Thoracic aorta (tissue), 2 donors: Measurements from ENCODE around the gene BICRA. TPM values are rescaled to one million over a fixed set of nuclear protein-coding genes. Genes with fewer than 3 reads are reported as not detected.

ENCODE experiments used
- ATAC-seq: fragments of 150-250 bp; one replicate; pipeline ENCODE4 v1.8.0; 2017; ENCODE audit warnings: low read depth; ENCODE audit not compliant: insufficient number of reproducible peaks, low FRiP score
- DNase-seq: peaks from one replicate; pipeline ENCODE4 v3.0.0-alpha.2; 2020; ENCODE audit warnings: low spot score
- H3K27ac ChIP-seq, 2 donors: fragments of 200-600 bp; sonication (generic); 1 replicate in 1 of 2; 2 replicates in 1 of 2; pipeline ENCODE4 v1.5.1; 2016; ENCODE audit warnings: mild to moderate bottlenecking in 2 of 2, moderate library complexity in 2 of 2
- H3K27me3 ChIP-seq: fragments of 200-600 bp; sonication (generic); replicated peaks from 2 replicates; pipeline ENCODE4 v1.6.0; 2016; ENCODE audit warnings: mild to moderate bottlenecking; ENCODE audit not compliant: insufficient read depth
- H3K36me3 ChIP-seq: fragments of 200-600 bp; sonication (generic); one replicate; pipeline ENCODE4 v1.5.1; 2016
- H3K4me1 ChIP-seq, 2 donors: fragments of 200-600 bp; sonication (generic); 1 replicate in 1 of 2; 2 replicates in 1 of 2; pipeline versions ENCODE4 v1.5.1 to v1.6.0; 2016; ENCODE audit warnings: low read depth in 2 of 2, mild to moderate bottlenecking in 1 of 2; ENCODE audit not compliant: control insufficient read depth in 1 of 2
- H3K4me3 ChIP-seq: fragments of 200-600 bp; sonication (generic); 2 replicates; pipeline ENCODE4 v1.5.1; 2016; ENCODE audit warnings: mild to moderate bottlenecking
- H3K9me3 ChIP-seq: fragments of 200-600 bp; sonication (generic); 2 replicates; pipeline ENCODE4 v1.5.1; 2016
- total RNA-seq, 2 donors: library from RNA; depleted of rRNA; stranded (reverse); fragments of >200 nt; gene quantifications; one replicate each; pipeline versions ENCODE4 v1.1.0 to v1.2.3, GENCODE V29; 2016
- TF ChIP-seq, protein P1 (sequence below): fragments of 200-600 bp; sonication (generic); IDR thresholded peaks from one replicate; pipeline ENCODE4 v1.5.1; 2019; ENCODE audit warnings: antibody characterized with exemption

The BICRA gene
- total RNA-seq, 2 donors from 2014 or later, result 10.8 to 18.4 TPM

DNA sequence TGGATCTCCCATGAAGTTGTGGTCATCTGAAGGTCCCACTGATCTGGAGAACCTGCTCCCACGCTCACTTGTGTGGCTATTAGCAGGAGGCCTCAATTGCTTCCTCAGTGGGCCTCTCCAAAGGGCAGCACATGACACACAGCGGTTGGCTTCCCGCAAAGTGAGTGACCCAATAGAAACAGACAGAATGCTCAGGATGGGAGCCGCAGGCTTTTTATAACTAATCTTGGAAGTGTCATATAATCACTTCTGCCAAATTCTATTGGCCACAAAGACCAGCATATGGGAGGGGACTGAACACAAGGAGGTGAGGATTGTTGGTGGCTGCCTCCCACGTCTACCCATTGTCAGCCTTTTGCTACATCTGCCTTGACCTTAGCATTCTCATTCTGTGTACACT, 82.2 kb downstream of the BICRA start:
- peaks cover 5% of the 10 kb centered on the region for H3K36me3 ChIP-seq
- no peaks in the 10 kb centered on the region for H3K27me3 ChIP-seq
- DNase-seq, result no peak

DNA sequence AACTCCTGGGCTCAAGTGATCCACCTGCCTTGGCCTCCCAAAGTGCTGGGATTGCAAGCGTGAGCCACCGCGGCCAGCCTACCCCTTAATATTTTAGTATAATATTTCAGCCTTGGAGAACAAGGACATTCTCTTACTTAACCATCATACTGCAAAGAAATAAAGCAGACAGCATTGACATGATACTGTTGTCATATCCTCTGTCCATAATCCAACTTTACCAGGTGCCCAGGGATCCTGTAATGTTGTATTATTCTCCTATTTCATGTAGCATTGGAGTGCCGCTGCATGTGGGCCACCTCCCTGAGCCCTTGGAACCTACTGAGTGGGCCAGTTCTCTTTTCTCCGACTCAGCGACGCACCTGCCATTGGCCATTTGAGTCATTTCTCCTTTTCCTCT, 82.8 kb downstream of the BICRA start:
- Histone ChIP-seq H3K4me3 (no peak overlapping the region), H3K4me1 (no peaks in the 10 kb centered on the region), H3K36me3 (peaks cover 5% of the 10 kb centered on the region), H3K27ac (no peak overlapping the region), H3K9me3 (no peaks in the 10 kb centered on the region), H3K27me3 (no peaks in the 10 kb centered on the region)
- DNase-seq (no peak), ATAC-seq (no peak)
- TF ChIP-seq, protein P1, sequence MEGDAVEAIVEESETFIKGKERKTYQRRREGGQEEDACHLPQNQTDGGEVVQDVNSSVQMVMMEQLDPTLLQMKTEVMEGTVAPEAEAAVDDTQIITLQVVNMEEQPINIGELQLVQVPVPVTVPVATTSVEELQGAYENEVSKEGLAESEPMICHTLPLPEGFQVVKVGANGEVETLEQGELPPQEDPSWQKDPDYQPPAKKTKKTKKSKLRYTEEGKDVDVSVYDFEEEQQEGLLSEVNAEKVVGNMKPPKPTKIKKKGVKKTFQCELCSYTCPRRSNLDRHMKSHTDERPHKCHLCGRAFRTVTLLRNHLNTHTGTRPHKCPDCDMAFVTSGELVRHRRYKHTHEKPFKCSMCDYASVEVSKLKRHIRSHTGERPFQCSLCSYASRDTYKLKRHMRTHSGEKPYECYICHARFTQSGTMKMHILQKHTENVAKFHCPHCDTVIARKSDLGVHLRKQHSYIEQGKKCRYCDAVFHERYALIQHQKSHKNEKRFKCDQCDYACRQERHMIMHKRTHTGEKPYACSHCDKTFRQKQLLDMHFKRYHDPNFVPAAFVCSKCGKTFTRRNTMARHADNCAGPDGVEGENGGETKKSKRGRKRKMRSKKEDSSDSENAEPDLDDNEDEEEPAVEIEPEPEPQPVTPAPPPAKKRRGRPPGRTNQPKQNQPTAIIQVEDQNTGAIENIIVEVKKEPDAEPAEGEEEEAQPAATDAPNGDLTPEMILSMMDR, result no peak

More for the DNA sequence above, 82.2 kb downstream of the BICRA start:
- Histone ChIP-seq H3K9me3 (no peaks in the 10 kb centered on the region), H3K4me1 (no peaks in the 10 kb centered on the region), H3K4me3 (no peak overlapping the region), H3K27ac (no peak overlapping the region)
- TF ChIP-seq, protein P1, result no peak
- ATAC-seq, result no peak

DNA sequence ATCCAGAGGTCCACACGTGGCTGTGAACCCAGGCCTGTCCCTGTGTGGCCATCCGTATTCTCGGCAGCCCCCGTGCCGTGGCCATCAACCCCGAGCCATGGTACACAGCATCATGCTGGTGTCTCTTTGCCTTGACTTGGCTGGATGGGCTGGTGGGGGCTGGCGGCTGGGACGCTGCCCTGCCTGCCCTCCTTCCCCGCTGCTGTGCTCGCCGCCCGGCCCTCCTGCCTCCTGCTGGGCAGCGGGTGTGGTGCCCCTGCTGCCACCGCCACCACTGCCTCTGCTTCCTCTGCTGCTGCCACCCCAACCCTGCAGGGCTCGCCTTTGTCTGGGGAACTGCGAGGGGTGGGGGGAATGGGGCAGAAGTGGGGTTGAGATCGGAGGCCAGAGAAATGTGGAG, 84.6 kb downstream of the BICRA start:
- Histone ChIP-seq H3K4me3 (no peak overlapping the region), H3K9me3 (no peaks in the 10 kb centered on the region), H3K27me3 (no peaks in the 10 kb centered on the region), H3K36me3 (peaks cover 5% of the 10 kb centered on the region), H3K27ac (no peak overlapping the region), H3K4me1 (peaks cover 0 to 3% of the 10 kb centered on the region in 2 donors)
- DNase-seq, result no peak
- no peak for ATAC-seq
- TF ChIP-seq, protein P1, result no peak

DNA sequence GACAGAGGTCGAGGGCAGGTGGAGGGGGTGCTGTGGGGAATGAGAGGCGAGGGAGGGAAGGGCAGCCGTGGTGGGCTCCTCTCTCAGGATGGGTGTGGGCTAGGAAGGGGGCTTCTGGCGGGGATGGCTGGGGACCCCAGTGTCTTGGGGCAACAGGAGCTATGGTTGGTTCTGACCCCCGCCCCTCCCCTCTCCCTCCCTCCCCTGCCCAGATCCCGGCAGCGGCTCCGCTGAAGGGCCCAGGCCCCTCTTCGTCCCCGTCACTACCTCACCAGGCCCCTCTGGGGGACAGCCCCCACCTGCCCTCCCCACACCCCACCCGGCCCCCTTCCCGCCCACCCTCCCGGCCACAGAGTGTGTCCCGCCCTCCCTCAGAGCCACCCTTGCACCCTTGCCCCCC, 85.0 kb downstream of the BICRA start:
- Histone ChIP-seq H3K36me3 (peaks cover 9% of the 10 kb centered on the region), H3K4me3 (no peak overlapping the region), H3K4me1 (peaks cover 0 to 3% of the 10 kb centered on the region in 2 donors), H3K9me3 (no peaks in the 10 kb centered on the region), H3K27ac (no peak overlapping the region), H3K27me3 (no peaks in the 10 kb centered on the region)
- TF ChIP-seq, protein P1, result no peak
- no peak for DNase-seq
- ATAC-seq, result no peak

DNA sequence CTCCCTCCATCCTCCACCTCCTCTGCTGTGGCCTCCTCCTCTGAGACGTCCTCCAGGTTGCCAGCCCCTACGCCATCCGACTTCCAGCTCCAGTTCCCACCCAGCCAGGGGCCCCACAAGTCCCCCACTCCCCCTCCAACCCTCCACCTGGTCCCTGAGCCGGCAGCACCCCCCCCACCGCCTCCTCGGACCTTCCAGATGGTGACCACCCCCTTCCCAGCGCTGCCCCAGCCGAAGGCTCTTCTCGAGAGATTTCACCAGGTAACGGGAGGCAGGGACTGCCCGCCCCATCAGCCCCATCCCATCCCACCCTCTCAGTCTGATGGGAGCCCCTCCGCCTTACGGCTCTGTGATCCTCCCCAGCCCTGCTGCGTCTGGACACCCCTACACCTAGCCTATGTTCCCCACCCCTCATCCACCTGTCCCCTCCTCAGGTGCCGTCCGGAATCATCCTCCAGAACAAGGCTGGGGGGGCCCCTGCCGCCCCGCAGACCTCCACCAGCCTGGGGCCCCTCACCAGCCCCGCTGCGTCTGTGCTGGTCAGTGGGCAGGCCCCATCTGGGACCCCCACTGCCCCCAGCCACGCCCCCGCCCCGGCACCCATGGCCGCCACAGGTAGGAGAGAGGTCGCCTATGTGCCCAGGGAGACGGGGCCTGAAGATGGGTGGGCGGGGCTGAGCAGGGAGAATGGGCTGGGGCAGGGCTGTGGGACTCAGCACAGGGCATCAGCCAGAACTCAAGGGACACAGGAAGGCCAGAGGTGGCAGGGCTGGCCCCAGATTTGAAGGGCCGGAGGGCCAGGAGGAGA, 85.7 kb downstream of the BICRA start:
- ATAC-seq (no peak), DNase-seq (no peak)
- Histone ChIP-seq H3K4me3 (no peak overlapping the region), H3K27me3 (no peaks in the 10 kb centered on the region), H3K4me1 (peaks cover 0 to 3% of the 10 kb centered on the region in 2 donors), H3K27ac (no peak overlapping the region), H3K36me3 (peaks cover 15% of the 10 kb centered on the region), H3K9me3 (no peaks in the 10 kb centered on the region)
- TF ChIP-seq, protein P1, result no peak
